GM18858 (cell line): Measurements from ENCODE around the gene DNAJC13.
A peak's percentile ranks its signal among the peaks of the same experiment; 100 is the strongest.

Source experiments
- ATAC-seq: cut with Tn5 transposase; IDR thresholded peaks from one replicate; pipeline ENCODE4 v1.9.1; 2021; ENCODE audit not compliant: unreplicated experiment

Gene DNAJC13

DNA sequence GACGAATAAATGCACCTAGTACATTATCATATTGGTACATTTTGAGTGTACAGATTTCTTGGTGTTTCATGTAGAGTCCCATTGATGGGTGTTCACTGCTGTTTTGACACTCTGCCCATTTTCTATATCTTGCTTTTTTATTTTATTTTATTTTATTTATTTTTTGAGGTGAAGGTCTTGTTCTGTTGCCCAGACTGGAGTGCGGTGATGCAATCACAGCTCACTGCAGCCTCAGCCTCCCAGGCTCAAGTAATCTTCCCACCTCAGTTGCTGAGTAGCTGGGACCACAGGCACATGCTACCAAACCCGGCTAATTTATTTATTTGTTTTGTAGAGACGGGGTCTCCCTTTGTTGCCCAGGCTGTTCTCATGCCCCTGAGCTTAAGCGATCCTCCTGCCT, 44.2 kb downstream of the DNAJC13 start:
- no peak for ATAC-seq

DNA sequence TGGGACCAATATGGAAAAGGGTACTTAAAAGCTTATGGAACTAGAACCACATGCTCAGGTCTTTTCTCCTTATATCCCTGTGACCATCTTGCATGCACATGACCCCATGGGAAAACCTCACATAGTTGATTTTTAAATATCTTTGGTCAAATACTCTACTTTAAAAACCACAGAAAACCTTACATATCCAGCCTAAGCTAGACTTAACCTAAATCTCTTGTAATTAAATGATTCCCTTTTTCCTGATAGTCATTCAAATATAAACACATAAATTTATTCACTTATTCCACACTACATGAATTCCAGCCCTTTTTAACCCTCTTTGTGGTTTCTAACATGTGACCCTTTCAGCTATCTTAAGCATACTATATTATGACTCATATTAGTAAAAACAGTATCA, 46.8 kb downstream of the DNAJC13 start:
- no peak for ATAC-seq

DNA sequence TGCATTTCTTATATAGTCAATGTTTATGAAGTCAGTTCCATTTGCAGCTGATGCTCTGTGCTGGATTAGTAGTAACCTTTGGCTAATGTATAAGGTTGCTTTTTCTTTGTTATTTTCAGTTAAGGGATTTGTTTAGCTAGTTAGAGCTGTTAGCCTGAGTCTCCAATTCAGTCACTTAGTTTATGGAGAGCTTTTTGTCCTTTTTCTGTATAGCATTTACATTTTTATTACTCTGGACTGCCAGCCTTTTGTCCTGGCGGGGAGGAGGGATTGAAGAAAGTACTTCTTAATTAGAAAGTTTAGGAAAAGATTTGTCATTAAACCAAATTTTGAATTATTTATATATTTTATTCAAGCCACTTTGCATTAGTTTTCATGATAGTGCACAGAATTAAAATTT, 52.0 kb downstream of the DNAJC13 start:
- no peak for ATAC-seq

GRCh38 chr3:132486099-132486498, 68.8 kb downstream of the DNAJC13 start:
- no peak for ATAC-seq

GRCh38 chr3:132488151-132488550, 70.8 kb downstream of the DNAJC13 start:
- ATAC-seq = no peak

GRCh38 chr3:132499071-132499470, 81.8 kb downstream of the DNAJC13 start:
- no peak for ATAC-seq

- no peak for ATAC-seq
These were observed 86.3 kb downstream of the DNAJC13 start for GRCh38 chr3:132503559-132503958.

- no peak for ATAC-seq
These were observed 87.2 kb downstream of the DNAJC13 start for GRCh38 chr3:132504375-132504933.

DNA sequence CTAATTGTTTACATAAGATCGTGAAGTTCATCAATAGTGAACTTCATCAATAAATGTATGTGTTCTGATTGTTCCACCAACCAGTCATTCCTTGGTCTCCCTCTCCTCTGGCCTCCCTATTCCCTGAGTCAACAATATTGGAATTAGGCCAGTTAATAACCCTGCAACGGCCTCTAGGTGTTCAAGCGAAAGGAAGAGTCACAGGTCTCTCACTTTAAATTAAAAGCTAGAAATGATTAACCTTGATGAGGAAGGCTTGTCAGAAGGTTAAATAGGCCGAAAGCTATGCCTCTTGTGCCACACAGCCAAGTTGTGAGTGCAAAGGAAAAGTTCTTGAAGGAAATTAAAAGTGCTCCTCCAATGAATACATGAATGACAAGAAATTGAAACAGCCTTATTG, 90.4 kb downstream of the DNAJC13 start:
- no peak for ATAC-seq

- ATAC-seq = no peak
These were observed 91.8 kb downstream of the DNAJC13 start for GRCh38 chr3:132509096-132509495.

DNA sequence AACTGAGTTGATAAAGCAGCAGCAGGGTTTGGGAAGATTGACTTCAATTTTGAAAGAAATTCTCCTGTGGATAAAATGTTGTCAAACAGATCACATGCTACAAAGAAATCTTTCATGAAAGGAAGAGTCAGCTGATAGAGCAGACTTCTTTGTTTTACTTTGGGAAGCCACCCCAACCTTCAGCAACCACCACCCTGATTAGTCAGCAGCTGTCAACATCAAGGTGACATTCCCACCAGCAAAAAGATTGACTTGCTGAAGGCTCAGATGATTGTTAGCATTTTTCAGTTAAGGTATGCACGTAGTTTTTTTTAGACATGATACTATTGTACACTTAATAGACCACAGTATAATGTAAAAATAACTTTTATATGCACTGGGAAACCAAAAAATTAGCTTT, 92.2 kb downstream of the DNAJC13 start:
- ATAC-seq = no peak

DNA sequence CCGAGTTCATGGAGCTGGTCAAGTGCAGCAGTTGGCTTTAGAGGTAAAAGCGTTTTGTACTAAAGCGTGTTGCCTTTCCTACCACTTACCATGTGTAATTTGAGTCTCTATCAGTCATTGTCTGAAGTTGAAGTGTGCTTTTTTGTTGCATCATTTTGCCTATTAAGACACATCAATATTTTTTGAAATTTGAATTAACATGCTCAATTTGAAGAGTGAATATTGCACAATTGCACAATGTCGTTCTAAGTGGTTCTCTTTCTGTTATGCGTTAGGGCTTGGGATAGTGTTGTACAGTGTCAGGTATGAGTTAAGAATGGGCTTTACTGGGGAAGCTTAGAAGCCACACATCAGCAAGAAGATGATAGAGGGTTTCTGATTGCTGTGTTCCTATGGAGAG, 95.8 kb downstream of the DNAJC13 start:
- no peak for ATAC-seq

DNA sequence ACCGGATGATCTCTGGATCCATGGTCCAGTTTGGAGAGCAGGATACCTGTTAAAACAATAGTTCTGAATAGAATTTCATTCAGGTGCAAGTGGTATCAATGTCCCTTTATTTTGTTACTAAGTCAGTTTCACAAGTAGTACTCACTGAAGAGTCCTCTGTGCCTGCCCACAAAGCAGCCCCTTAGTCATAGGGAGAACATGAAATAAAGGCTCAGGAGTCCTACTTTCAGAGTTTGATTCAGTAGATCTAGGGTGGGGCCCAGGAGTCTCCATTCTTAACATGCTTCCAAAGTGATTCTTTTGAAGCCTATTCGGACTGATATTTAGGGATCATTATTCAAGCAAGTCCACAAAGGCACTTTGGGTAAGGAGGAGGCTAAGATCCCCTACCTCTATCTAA, 100.0 kb downstream of the DNAJC13 start:
- ATAC-seq = no peak

GRCh38 chr3:132519914-132520313, 102.6 kb downstream of the DNAJC13 start:
- no peak for ATAC-seq

GRCh38 chr3:132521901-132522300, 104.6 kb downstream of the DNAJC13 start:
- ATAC-seq = no peak

DNA sequence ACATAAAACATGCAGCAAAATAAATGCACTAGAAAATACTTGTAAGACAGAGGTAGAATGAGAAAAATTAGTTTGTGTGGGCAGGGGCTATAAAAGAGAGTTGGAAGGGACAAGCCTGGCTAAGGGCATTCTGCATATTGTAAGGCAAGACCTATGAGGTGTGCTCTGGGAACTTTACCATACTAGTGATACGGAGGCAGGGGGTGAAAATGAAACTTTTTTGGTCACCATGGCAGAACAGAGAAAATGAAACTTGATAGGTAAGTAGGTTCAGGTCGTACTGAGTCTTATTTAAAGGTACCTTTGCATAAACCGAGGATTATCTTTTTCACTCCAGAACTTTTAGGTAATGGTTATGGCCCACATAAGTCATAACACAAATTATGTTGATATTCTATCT, 105.1 kb downstream of the DNAJC13 start:
- ATAC-seq = peak; percentile 73

DNA sequence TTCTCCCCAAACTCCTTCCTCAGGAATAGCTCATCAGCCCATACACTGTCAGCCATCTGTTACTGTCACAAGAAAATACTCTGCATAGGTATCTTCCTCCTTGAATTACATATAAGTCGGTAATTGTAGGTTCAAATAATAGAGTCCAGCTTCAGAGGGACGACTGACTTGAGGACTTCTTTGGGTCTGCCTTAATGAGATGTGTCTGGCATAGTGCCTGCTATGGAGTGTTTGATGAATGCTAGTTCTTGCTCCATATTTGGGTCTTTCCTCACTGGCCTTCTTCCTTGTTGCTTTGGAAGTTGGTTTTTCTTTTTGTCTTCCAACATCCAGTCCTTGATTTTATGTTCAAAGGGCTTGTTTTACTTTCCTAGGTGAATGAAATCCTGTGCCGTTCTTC, 113.3 kb downstream of the DNAJC13 start:
- no peak for ATAC-seq

DNA sequence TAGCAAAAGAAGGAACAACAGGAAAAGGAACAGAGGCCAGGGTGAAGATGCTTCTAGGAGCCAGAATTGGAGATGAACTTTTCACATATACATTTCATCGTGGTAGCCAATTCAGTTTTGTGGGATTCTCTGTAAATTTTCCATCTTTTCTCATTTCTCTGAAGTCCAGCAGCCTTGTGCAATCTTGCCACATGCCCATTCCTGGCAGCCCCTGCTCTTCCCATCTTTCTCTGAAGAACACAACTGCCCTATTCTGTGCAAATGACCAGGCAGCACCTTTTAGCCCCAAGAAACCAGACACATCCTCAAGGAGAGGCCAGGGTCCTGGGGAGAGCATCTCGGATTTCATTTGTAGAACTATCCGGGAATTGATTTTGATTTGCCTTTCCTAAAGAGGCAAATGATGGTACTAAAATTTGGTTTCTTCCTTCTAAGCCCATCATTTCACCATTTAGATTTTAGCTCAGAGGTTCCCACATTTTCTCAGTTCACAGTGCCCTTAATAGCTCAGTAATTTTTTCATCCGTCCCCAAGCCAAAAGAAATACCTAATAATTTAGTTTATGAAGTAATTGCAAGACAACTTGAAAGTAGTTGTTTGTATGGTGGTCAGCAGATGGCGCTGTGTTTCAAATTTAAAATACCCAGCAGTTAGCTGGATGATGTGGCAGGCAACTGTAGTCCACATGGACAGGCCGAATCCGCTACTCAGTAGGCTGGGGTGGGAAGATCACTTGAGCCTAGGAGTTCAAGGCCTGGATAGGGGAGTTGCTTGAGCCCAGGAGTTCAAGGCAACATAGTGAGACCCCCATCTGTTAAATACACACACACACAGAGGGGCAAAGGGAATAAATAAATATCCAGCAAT, 118.5 kb downstream of the DNAJC13 start:
- no peak for ATAC-seq

DNA sequence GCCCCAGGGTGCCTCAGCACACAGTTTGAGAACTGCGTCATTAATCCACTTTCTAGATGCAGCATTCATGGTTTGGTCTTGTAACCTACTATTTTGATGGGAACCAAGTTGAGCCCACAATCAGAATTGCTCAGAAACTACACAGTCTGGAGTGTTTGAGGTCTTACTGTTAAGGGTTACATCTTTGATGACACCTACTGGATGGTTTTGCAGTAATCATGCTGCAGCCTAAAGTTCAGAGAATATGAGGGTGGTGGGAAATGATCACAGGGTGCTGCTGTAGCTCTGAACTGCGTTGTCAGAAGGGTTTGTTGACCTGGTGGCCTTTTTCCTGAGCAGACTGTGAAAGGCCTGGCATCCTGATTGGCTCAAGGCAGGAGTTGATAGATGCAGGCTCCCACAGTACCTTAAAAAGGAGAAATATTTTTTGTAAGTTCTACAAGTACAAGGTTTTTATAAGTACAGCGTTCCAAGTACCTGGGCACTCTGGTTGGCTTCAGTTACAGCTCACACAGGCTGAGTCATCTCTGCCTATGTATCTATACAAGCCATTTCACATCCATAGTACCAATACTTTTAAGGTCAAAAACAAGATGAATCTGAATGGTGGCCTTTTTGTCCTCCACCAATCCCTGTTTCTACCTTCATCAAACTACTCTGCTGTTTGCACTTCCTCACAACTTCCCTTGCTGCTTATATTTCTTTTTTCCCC, 119.3 kb downstream of the DNAJC13 start:
- ATAC-seq = no peak

GRCh38 chr3:132537297-132537696, 120.0 kb downstream of the DNAJC13 start:
- no peak for ATAC-seq

- no peak for ATAC-seq
These were observed 120.8 kb downstream of the DNAJC13 start for GRCh38 chr3:132538072-132538471.

DNA sequence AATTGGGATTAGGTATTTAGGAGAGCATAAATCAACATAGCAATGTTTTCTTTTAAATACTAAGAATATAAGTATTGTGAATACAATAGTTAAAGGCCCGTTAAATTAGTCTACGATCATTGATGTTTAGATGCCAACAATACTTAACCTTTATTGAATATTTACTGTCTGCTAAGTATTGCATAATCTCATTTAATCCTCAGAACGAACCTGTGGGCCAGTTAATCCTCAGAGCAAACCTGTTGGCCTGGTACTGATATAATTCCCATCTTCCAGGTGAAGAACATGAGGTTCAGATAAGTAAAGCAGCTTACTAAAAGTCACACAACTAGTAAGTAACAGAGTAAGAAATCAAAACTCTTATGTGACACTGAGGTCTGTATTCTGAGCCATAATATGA, 122.4 kb downstream of the DNAJC13 start:
- ATAC-seq = no peak
